IMR-90 (cell line): ENCODE measurements around the gene TICAM2. TPM values are rescaled to one million over a fixed set of nuclear protein-coding genes. Genes with fewer than 3 reads are reported as not detected.

Source experiments
- ATAC-seq: fragments of 200-7000 bp; cut with Tn5 transposase; 2 replicates; pipeline ENCODE4 v1.9.1; 2020; ENCODE audit warnings: low read depth, mild to moderate bottlenecking, moderate library complexity
- BruUV-seq: library from RNA; stranded (reverse); fragments of 400-500 nt; replicated peaks from 2 replicates; lab custom pipeline; 2021; lab: Mats Ljungman, UMichigan
- CTCF ChIA-PET: fragments of 300-600 bp; formaldehyde crosslinking; extraction: SDS; loops from one replicate; lab custom pipeline; 2021; ENCODE audit warnings: antibody characterized with exemption; lab: Yijun Ruan, JAX
- POLR2A ChIA-PET: fragments of 300-600 bp; sonication (Branson Sonifier 250); formaldehyde crosslinking; loops from one replicate; lab custom pipeline; 2022; ENCODE audit warnings: antibody characterized with exemption; ENCODE audit not compliant: unreplicated experiment; lab: Charles Lee
- DNase-seq: peaks from one replicate; pipeline ENCODE4 v3.0.0; 2013
- H2AFZ ChIP-seq: replicated peaks from 2 replicates; pipeline ENCODE3; 2013; ENCODE audit warnings: low read length, mild to moderate bottlenecking; ENCODE audit not compliant: poor library complexity
- H2AK5ac ChIP-seq: 2 replicates; pipeline ENCODE4 v1.6.1; 2013; ENCODE audit warnings: low read depth, low read length, inconsistent platforms
- H2AK9ac ChIP-seq: replicated peaks from 2 replicates; pipeline ENCODE3; 2013; ENCODE audit warnings: mild to moderate bottlenecking, low read depth, low read length, moderate library complexity; ENCODE audit not compliant: poor library complexity
- H2BK120ac ChIP-seq: 2 replicates; pipeline ENCODE4 v1.6.1; 2013; ENCODE audit warnings: low read depth, low read length, inconsistent platforms
- H2BK15ac ChIP-seq: 3 replicates; pipeline ENCODE4 v1.6.1; 2013; ENCODE audit warnings: low read depth, low read length, inconsistent platforms
- H2BK20ac ChIP-seq: 2 replicates; pipeline ENCODE4 v1.6.1; 2013; ENCODE audit warnings: low read depth, mild to moderate bottlenecking, inconsistent platforms, low read length, moderate library complexity
- H2BK5ac ChIP-seq: 2 replicates; pipeline ENCODE4 v1.6.1; 2013; ENCODE audit warnings: mild to moderate bottlenecking, low read depth, low read length, inconsistent platforms; ENCODE audit not compliant: poor library complexity, severe bottlenecking
- H3K14ac ChIP-seq: replicated peaks from 2 replicates; pipeline ENCODE4 v1.6.1; 2013; ENCODE audit warnings: low read depth, low read length, inconsistent platforms
- H3K18ac ChIP-seq: 2 replicates; pipeline ENCODE4 v1.6.1; 2013; ENCODE audit warnings: low read depth, low read length, control low read depth
- H3K23ac ChIP-seq: 2 replicates; pipeline ENCODE4 v1.6.1; 2013; ENCODE audit warnings: low read depth, low read length, inconsistent platforms
- H3K27ac ChIP-seq: 2 replicates; pipeline ENCODE4 v1.5.1; 2013; ENCODE audit warnings: mild to moderate bottlenecking, control low read depth, low read length; ENCODE audit not compliant: insufficient read depth
- H3K27me3 ChIP-seq: 2 replicates; pipeline ENCODE4 v1.6.1; 2013; ENCODE audit warnings: low read length; ENCODE audit not compliant: control insufficient read depth, insufficient read depth
- H3K36me3 ChIP-seq: 2 replicates; pipeline ENCODE4 v1.6.1; 2013; ENCODE audit warnings: low read length, mixed read lengths; ENCODE audit not compliant: control insufficient read depth, insufficient read depth
- H3K4ac ChIP-seq: 2 replicates; pipeline ENCODE4 v1.6.1; 2013; ENCODE audit warnings: low read depth, low read length, inconsistent platforms
- H3K4me1 ChIP-seq: 2 replicates; pipeline ENCODE4 v1.6.1; 2013; ENCODE audit warnings: low read length, mixed read lengths; ENCODE audit not compliant: control insufficient read depth, insufficient read depth
- H3K4me2 ChIP-seq: 2 replicates; pipeline ENCODE4 v1.6.1; 2013; ENCODE audit warnings: low read depth, mild to moderate bottlenecking, control low read depth, low read length, moderate library complexity
- H3K4me3 ChIP-seq: 2 replicates; pipeline ENCODE4 v1.5.1; 2013; ENCODE audit warnings: low read depth, mild to moderate bottlenecking, control low read depth, low read length, moderate library complexity; ENCODE audit not compliant: insufficient read depth
- H3K56ac ChIP-seq: 2 replicates; pipeline ENCODE4 v1.6.1; 2013; ENCODE audit warnings: low read length, inconsistent platforms; ENCODE audit not compliant: insufficient read depth; ENCODE audit errors: extremely low read depth
- H3K79me1 ChIP-seq, 2 experiments: 2 replicates each; pipeline ENCODE4 v1.6.1; 2013; ENCODE audit warnings: low read length in 2 of 2, inconsistent platforms in 1 of 2, low read depth in 1 of 2
- H3K9ac ChIP-seq: 2 replicates; pipeline ENCODE4 v1.6.1; 2013; ENCODE audit warnings: low read depth, low read length, control low read depth
- H3K9me1 ChIP-seq: 2 replicates; pipeline ENCODE4 v1.6.1; 2013; ENCODE audit warnings: low read length, inconsistent platforms; ENCODE audit not compliant: insufficient read depth
- H3K9me3 ChIP-seq: 2 replicates; pipeline ENCODE4 v1.6.1; 2013; ENCODE audit warnings: low read length; ENCODE audit not compliant: control insufficient read depth, insufficient read depth
- H4K20me1 ChIP-seq: 2 replicates; pipeline ENCODE4 v1.6.1; 2013; ENCODE audit warnings: low read length, inconsistent platforms; ENCODE audit not compliant: insufficient read depth
- H4K5ac ChIP-seq: 2 replicates; pipeline ENCODE4 v1.6.1; 2013; ENCODE audit warnings: mild to moderate bottlenecking, low read depth, low read length, control low read depth
- H4K8ac ChIP-seq, 2 experiments: 2 replicates each; pipeline ENCODE4 v1.6.1; 2013; ENCODE audit warnings: low read depth in 2 of 2, low read length in 2 of 2, control low read depth in 1 of 2, inconsistent platforms in 1 of 2
- H4K91ac ChIP-seq: 2 replicates; pipeline ENCODE4 v1.6.1; 2013; ENCODE audit warnings: low read depth, low read length, inconsistent platforms; ENCODE audit not compliant: insufficient read depth
- CHD1 ChIP-seq: IDR thresholded peaks from 2 replicates; pipeline ENCODE4 v1.6.1; 2012; ENCODE audit warnings: low read depth, low read length, improper control_type of control experiment
- CTCF ChIP-seq: conservative IDR thresholded peaks from 2 replicates; pipeline ENCODE4 v1.5.1; 2012; ENCODE audit warnings: mild to moderate bottlenecking, low read depth, low read length, improper control_type of control experiment
- MAZ ChIP-seq: IDR thresholded peaks from 2 replicates; pipeline ENCODE4 v1.6.1; 2012; ENCODE audit warnings: low read depth, mild to moderate bottlenecking, low read length, improper control_type of control experiment, moderate library complexity, borderline replicate concordance
- MXI1 ChIP-seq: IDR thresholded peaks from 2 replicates; pipeline ENCODE4 v1.6.1; 2012; ENCODE audit warnings: low read depth, mild to moderate bottlenecking, low read length, moderate library complexity, borderline replicate concordance
- POLR2A ChIP-seq: IDR thresholded peaks from 2 replicates; pipeline ENCODE4 v1.6.1; 2012; ENCODE audit warnings: mild to moderate bottlenecking, low read depth, low read length
- SMC3 ChIP-seq: fragments of 150-350 bp; IDR thresholded peaks from 2 replicates; pipeline ENCODE4 v1.6.1; 2016; ENCODE audit warnings: low read depth, mild to moderate bottlenecking, antibody characterized with exemption, low read length, moderate library complexity
- WGBS, 2 experiments: methylation state at CpG; one replicate each; pipeline versions ENCODE4 v1.1.5 to v1.1.7; 2013; ENCODE audit warnings: missing lambda C conversion rate in 2 of 2; ENCODE audit not compliant: insufficient read length in 1 of 2; ENCODE audit errors: extremely low coverage in 2 of 2; 5-methylcytosine and 5-hydroxymethylcytosine counted together
- dilution Hi-C: fragments of 300-500 bp; cut with HindIII; formaldehyde crosslinking; loops from one replicate; pipeline ENCODE4 v1.14.3; 2018; ENCODE audit warnings: low sequenced_read_pairs; ENCODE audit not compliant: unreplicated experiment
- in situ Hi-C: fragments of 300-500 bp; cut with MboI; formaldehyde crosslinking; loops from 3 replicates; pipeline ENCODE4 v1.14.3; 2019; ENCODE audit warnings: low sequenced_read_pairs, inconsistent platforms, mixed read lengths
- intact Hi-C: fragments of 100-400 bp; cut with micrococcal nuclease; formaldehyde crosslinking; loops from 2 replicates; pipeline ENCODE4 v1.10.0; 2022
- polyA plus RNA-seq, 3 experiments: library from polyadenylated mRNA; depleted of rRNA; stranded (reverse); fragments of >200 nt; gene quantifications; 2 replicates each; pipeline ENCODE4 v1.2.3, GENCODE V29; 2012; ENCODE audit warnings: low replicate concordance in 1 of 3
- total RNA-seq: library from RNA; depleted of rRNA; stranded (reverse); fragments of >200 nt; gene quantifications from 2 replicates; pipeline ENCODE4 v1.2.3, GENCODE V29; 2012

The TICAM2 gene
- total and polyA plus RNA-seq, 2 of the 4 experiments (the other 2 are of a cell fraction): 2.9 to 4.3 TPM

- Histone ChIP-seq H3K27ac (no peak overlapping the region), H3K4ac (no peak overlapping the region), H3K9me3 (no peaks in the 10 kb centered on the region), H3K79me1 (no peaks in the 10 kb centered on the region), H3K9me1 (no peaks in the 10 kb centered on the region; the same call in 1 of the 2 replicates), H4K20me1 (no peaks in the 10 kb centered on the region), H4K5ac (no peak overlapping the region), H3K18ac (no peak overlapping the region), H3K4me2 (no peak overlapping the region), H2BK15ac (no peak overlapping the region), H3K9ac (no peak overlapping the region), H2BK20ac (no peak overlapping the region), H3K4me1 (no peaks in the 10 kb centered on the region), H3K56ac (no peak overlapping the region), H2BK120ac (no peak overlapping the region), H3K4me3 (no peak overlapping the region), H2AK9ac (no peak overlapping the region), H3K36me3 (no peaks in the 10 kb centered on the region), H2AFZ (no peak overlapping the region), H2AK5ac (no peak overlapping the region), H4K8ac (no peak overlapping the region), H3K27me3 (peaks cover 9% of the 10 kb centered on the region), H3K14ac (no peak overlapping the region), H4K91ac (no peak overlapping the region), H2BK5ac (no peak overlapping the region), H3K23ac (no peak overlapping the region)
- POLR2A ChIA-PET: no interaction called here
- no peak for TF ChIP-seq CHD1
- no peak for TF ChIP-seq CTCF
- no peak for TF ChIP-seq MXI1
- TF ChIP-seq POLR2A: no peak
- no peak for TF ChIP-seq MAZ
- TF ChIP-seq SMC3: no peak
- DNase-seq: no peak
- in situ Hi-C loops: no loop called here
- ATAC-seq: no peak
- CTCF ChIA-PET: no interaction called here
- intact Hi-C loops: no loop called here
- WGBS, 2 experiments: no CpG with 5 or more reads among the region's 1 CpG
- no TSS peak for BruUV-seq
- dilution Hi-C loops: no loop called here
These were observed 37.1 kb upstream of the TICAM2 start for GRCh38 chr5:115639377-115639776.
